Fibroblast of lung (primary cell): Measurements from ENCODE around the gene JMJD1C.

Experiments used
- EZH2 ChIP-seq: IDR thresholded peaks from 2 replicates; pipeline ENCODE4 v1.5.1; 2012; ENCODE audit warnings: low read length, control low read depth, mild to moderate bottlenecking; ENCODE audit errors: missing control alignments
- TF ChIP-seq, protein P1 (sequence below), 2 donors: IDR thresholded peaks in 1 of 2; conservative IDR thresholded peaks in 1 of 2; 1 replicate in 1 of 2; 2 replicates in 1 of 2; pipeline ENCODE4 v1.5.1; 2011 to 2012; ENCODE audit warnings: low read length in 2 of 2, control low read depth in 1 of 2, inconsistent platforms in 1 of 2, low read depth in 1 of 2, mild to moderate bottlenecking in 1 of 2

- TF ChIP-seq, protein P1, sequence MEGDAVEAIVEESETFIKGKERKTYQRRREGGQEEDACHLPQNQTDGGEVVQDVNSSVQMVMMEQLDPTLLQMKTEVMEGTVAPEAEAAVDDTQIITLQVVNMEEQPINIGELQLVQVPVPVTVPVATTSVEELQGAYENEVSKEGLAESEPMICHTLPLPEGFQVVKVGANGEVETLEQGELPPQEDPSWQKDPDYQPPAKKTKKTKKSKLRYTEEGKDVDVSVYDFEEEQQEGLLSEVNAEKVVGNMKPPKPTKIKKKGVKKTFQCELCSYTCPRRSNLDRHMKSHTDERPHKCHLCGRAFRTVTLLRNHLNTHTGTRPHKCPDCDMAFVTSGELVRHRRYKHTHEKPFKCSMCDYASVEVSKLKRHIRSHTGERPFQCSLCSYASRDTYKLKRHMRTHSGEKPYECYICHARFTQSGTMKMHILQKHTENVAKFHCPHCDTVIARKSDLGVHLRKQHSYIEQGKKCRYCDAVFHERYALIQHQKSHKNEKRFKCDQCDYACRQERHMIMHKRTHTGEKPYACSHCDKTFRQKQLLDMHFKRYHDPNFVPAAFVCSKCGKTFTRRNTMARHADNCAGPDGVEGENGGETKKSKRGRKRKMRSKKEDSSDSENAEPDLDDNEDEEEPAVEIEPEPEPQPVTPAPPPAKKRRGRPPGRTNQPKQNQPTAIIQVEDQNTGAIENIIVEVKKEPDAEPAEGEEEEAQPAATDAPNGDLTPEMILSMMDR (conservative IDR thresholded peaks at IDR 0.05 in 1 of 2, IDR thresholded peaks at IDR 0.05 in 1 of 2; ENCODE audit: low read depth in 1 of 2, low read length in 2 of 2), result no peak
- no peak for TF ChIP-seq EZH2
These were observed 212.7 kb downstream of the JMJD1C start for GRCh38 chr10:63253040-63253439.
